NCI-H526 (cell line): ENCODE measurements around the gene C2.
"Not testable (repeated sequence)": the region's sequence is repeated elsewhere in the genome, so short reads cannot be mapped to it uniquely, and the experiment has no call there.

ENCODE experiments used
- DNase-seq, 2 experiments: peaks; one replicate each; lab custom pipeline; 2025; lab: John Stamatoyannopoulos, UW

C2 gene

DNA sequence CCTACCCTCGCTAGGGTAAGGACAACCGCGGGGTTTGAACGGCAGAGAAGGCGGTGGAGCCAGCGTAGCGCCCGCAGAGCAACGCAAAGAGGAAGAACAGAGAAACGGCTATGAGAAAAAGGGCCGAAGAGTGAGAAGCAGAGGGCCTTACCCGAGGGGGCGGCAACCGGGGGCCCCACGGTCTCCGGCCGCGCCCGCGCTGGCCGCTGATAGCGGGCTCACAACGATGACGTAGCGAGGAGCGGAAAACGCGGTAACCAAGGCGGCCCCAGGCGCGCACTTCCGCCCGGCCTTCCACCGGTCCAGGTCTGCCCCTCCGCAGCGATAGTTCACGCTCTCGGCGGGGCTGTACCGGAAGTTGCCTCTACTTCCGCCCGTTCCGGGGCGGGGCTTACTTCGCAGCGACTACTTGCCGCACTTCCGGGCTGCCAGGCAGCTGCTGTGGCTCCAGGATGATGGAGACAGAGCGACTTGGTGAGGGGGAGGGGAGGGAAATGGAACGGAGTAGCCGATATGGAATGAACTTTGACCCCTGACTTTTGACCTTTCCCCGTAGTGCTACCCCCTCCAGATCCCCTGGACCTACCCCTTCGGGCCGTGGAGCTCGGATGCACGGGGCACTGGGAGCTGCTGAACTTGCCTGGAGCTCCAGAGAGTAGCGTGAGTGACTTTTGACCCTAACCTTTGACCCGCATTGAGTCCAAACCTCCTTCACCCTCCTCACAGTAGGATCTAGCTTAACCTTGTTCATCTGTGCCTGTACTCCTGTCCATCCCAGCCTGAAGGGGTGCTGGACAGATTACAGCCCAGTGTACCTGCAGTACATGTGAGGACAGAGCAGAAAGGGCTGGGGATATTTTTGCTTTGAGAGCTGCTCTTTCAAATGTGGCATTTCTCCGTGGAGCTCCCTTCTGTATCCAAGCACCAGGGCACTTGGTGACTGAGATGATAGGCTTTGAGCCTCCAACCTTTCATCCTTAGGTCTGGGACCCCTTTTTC, 31.5 kb downstream of the C2 start, which contains the start of the genes NELFE and SKIC2:
Gene NELFE (minus strand): TSS at position 231 of the 999 bp plus-strand sequence. CDS start 525 bp downstream, outside the sequence.
Gene SKIC2 (plus strand): TSS at position 435 of the 999 bp plus-strand sequence. CDS start 18 bp downstream, at position 453.
- peak; percentile 93 to 98 for DNase-seq

DNA sequence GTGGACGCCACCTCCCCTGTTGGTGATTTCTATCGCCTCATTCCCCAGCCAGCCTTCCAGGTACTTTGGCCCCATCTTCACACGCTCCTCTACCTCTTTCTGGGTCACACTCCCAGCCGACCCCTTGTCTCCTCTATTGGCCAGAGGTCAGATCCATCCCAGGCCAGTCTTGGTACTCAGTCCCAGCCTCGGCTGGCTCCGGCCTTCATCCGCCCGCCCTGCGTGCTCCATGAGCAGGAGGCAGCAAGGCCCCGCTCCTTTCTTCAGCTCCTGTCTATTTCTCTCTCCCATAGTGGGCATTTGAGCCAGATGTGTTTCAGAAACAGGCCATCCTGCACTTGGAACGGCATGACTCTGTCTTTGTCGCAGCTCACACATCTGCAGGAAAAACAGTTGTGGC, 34.1 kb downstream of the C2 start:
- no peak for DNase-seq

DNA sequence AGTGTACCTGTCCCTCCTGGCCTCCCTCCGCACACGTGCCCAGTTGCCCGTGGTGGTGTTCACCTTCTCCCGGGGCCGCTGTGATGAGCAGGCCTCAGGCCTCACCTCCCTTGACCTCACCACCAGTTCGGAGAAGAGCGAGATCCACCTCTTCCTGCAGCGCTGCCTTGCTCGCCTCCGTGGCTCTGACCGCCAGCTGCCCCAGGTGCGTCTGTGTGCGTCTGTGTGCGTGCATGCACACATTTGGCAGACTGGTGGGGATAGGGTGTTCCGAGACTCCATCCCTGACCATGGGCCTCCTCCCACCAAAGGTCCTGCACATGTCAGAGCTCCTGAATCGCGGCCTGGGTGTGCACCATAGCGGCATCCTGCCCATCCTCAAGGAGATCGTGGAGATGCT, 36.4 kb downstream of the C2 start:
- no peak for DNase-seq

DNA sequence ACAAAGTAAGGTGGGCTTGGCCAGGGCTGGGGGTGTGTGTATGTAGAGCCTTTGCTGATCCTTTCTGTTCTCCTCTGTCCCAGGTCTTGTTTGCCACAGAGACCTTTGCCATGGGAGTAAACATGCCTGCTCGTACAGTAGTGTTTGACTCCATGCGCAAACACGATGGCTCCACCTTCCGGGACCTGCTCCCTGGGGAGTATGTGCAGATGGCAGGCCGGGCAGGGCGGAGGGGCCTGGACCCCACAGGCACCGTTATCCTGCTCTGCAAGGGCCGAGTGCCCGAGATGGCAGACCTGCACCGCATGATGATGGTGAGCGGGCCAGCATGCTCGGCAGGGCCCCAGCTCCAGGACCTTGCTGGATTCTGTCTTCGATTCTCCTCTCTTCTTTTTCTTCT, 38.2 kb downstream of the C2 start:
- DNase-seq: no peak

DNA sequence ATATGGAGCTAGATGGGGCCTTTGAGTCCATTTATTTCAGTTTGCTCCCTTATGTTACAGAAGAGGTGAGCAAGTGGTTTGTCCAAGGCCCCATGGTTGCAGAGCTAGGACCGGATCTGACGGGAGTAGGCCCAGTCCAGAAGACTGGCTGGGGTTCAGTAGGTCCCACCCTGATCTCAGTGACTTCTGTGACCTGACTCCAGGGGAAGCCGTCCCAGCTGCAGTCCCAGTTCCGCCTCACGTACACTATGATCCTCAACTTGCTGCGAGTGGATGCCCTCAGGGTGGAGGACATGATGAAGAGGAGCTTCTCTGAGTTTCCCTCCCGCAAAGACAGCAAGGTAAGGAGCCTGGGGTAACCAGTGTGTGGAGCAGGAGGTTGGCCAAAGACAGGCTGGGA, 39.0 kb downstream of the C2 start:
- no peak for DNase-seq

DNA sequence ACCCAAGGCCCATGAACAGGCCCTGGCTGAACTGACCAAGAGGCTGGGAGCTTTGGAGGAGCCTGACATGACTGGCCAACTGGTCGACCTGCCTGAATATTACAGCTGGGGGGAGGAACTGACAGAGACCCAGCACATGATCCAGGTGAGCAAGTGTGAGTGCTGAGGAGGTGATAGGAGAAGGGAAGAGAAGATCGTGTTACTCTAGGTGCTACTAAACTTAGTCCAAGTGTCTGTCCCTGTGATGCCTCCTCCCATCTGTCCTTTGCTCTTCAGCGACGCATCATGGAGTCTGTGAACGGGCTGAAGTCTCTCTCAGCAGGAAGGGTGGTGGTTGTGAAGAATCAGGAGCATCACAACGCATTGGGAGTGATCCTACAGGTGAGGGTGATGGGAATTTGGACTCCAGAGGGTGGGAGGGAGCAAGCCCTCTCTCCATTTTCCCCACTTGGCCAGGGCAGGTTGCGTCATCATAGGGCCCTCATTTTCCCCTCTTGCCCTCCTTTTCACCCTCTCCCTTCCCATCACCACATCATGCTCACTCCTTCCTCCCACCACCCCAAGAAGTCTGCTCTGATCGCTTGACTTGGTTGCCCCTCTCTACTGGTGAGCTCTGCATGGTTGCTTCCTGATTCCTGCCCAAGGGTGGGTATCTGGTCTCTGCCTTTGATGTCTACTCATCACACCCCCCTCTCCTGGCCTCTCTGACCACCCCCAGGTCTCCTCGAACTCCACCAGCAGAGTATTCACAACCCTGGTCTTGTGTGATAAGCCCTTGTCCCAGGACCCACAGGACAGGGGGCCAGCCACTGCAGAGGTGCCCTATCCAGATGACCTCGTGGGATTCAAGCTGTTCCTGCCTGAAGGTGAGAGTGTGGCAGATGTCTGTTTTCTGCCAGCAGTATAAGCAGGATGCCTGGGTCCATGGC, 39.7 kb downstream of the C2 start:
- no peak for DNase-seq

DNA sequence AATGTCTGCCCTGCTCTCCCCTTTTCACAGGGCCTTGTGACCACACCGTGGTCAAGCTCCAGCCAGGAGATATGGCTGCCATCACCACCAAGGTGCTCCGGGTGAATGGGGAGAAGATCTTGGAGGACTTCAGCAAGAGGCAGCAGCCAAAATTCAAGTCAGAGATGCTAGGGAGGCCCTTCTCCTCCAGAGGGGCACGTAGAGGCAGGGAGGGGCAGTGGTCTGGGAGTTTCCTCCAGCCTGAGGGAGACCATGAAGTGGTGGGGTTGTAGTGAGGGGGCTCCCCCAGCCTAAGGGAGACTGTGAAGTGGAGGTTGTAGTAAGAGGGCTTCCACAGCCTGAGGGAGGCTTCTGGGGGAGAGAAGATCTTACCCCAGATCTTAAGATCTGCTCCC, 40.4 kb downstream of the C2 start:
- DNase-seq: no peak

DNA sequence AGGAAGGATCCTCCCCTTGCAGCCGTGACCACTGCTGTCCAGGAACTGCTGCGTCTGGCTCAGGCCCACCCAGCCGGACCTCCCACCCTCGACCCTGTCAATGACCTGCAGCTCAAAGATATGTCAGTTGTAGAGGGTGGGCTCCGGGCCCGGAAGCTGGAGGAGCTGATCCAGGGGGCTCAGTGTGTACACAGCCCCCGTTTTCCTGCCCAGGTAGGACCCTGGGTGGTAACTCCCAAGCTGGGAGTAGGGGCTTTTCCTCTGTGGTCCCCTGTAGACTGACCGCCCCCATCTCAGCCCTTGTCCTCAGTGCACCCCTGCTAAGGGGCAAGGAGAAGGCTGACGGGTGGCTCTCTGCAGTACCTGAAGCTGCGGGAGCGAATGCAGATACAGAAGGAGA, 40.8 kb downstream of the C2 start:
- no peak for DNase-seq

DNA sequence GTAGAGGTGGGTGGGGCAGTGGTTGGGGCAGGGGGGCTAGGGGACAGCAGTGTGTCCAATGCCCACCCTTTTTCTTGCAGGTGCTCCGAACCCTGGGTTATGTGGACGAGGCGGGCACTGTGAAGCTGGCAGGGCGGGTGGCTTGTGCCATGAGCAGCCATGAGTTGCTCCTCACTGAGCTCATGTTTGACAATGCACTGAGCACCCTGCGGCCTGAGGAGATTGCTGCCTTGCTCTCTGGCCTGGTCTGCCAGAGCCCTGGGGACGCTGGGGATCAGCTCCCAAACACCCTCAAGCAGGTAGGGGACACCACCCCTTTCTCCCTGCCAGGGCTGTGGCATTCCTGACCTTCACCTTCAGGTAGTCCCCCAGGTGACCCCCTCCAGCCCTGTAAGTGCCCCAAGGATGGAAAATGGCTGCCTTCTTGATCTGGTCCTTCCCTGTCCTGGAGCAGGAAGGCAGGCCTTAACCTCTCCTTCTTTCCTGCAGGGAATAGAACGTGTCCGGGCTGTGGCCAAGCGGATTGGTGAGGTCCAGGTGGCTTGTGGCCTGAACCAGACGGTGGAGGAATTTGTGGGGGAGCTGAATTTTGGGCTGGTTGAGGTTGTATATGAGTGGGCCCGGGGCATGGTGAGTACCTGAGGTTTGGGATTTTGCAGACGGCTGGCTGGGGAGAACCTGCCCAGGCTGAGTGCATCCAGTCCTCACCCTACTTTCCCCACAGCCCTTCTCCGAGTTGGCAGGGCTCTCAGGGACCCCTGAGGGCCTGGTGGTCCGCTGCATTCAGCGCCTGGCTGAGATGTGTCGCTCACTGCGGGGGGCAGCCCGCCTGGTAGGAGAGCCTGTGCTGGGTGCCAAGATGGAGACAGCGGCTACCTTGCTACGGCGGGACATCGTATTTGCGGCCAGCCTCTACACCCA, 41.5 kb downstream of the C2 start:
- DNase-seq: no peak

DNA sequence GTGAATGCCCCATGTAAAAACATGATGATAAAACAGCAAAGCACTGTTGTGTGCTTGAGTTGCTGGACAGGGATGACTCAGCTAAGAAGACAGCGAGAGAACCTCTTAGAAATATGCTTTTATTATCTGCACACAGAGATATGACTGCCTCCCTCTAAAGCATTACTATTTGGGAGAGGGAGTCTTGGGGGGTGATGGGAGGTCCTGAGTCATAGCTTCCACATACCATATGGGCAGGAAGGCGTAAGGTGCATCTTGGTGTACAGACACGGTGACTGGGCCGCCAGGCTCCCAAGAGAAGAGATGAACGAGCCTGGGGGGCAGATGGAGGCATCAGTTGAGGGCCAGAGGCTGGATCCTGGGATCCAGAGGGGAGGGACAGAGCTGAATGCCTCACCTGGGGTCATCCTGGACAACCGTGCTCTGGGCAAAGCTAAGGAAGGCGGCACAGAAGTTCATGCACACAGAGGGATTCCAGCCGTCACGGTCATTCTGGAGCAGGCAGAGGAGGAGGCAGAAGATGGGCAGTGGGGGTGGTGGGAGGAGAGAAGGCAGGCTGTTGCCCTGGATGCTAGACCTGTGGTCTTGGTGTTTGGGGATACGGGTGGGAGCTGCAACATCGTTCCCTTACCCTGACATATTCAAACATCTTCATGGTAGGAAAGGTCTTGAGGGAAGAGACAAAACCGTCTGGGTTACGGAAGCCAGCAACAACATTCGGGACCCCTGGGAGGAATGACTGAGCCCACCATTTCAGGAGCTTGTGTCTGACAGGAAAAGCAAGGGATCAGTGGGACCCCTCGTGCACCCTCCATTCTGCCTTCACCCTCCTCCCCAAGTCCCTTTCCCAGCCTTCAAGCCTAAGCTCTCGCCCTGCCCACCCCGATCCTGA, 42.4 kb downstream of the C2 start:
- no peak for DNase-seq

DNA sequence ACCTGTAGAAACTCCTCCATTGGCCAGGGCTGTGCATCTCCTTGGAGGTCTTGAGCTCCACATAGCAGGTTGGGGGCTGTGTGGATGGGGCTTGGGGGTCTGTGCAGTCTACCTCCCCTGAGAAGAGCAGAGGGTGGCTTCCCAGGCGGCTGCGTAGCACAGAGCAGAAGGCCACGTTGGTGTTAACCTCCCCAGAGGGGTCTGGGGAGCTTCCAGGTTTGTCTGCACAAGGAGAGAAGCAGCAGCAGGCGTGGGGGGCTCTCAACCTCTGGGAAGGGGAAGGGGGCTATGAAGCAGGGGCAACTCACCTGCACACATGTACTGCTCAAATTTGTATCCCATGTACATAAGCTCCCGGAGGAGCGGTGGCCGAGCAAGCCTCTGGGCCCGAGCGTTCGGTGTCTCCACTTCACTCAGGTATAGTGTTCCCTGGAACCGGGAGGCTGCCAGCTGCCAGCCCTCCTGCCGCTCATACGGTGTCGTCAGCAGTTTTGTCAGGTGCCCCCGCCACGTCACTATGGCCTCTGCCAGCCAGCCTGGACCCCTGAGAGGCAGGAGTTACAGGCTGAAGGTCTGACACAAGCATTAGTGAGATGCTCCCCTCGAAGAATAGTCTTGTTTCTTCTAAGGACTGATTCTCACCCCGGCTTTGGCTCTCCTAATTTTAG, 43.2 kb downstream of the C2 start:
- peak; percentile 18 to 39 for DNase-seq

DNA sequence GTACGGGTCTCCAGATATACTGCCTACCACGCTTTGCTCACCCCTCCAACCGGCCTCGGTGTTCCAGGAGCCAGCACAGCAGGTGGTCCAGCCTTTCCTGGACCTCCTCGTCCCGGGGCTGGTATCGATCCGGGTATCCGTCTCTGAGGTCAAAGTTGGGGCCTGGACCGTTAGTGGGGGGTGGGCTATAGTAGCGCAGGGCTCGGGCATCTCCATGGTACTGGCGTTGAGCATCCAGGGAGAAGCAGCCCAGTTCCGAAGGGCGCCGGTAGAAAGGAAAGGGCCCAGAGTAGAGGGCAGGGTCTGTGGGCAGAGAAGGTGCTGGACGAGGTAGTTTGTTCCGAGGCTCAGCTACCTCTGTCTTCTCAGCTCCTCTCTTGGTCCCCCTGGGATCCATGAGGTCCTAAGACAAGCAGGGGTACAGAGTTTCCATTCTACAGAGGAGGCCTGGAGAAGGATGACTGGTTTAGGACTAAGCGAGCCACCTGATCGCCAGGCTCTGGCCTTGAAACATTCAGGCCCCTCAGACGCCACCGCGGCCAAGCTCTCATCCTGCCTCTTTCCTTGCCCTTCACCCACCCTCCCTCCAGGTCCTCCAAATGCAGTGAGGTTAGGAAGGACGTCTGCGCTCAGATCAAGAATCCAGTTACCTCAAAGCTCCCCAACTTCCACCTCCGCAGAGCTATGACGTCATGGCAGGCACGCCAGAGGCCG, 43.9 kb downstream of the C2 start:
- DNase-seq: no peak

DNA sequence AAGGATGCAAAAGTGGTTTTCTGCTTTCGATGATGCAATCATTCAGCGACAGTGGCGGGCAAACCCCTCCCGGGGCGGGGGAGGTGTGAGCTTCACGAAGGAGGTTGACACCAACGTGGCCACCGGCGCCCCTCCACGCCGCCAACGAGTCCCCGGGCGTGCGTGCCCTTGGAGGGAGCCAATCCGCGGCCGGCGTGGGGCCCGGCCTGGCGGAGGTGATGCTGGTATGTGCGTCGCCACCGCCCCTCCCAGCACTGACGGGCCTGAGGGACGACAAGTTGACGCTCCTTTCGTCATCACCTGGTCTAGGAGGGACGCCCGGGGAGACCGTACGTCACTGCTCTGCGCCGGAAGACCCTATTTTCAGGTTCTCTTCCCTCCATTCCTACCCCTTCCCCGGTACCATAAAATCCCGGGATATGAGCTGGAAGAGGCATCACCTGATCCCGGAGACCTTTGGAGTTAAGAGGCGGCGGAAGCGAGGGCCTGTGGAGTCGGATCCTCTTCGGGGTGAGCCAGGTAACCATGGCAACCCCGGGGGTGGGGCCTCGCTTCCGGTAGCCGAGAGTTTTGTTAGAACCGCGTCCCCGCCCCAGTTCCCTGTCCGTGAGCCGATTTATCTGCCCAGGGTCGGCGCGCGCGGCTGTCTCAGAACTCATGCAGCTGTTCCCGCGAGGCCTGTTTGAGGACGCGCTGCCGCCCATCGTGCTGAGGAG, 44.6 kb downstream of the C2 start, which contains the start of gene DXO:
Gene DXO (minus strand): TSS at position 146 of the 716 bp plus-strand sequence. CDS start 463 bp downstream, outside the sequence.
- peak; percentile 97 to 98 for DNase-seq

DNA sequence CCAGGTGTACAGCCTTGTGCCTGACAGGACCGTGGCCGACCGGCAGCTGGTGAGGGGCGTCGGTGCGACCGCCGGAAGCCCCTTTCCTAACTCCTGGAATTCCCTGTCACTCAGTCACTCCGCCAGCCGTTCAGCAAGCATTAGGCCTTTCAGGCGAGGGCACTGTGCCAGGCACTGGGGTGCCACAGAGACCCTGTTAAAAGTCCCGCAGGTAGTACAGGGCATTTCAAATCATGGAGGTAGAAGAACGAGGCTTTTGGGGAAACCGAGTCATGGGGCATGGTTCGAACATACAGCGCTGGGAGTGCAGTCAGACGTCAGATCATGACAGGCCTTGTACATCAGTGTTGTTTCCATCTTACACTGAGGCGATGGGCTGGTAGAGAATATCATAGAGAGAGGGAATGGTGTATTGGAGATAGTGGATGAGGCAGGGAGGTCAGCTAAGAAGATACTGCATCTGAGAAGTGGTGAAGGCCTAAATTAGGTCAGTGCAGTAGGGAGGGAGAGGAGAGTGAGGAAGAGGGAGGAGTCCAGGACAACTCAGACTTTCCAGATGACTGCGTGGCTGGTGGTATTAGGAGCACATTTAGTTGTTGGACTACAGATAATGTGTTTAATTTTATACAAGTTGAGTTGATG, 45.3 kb downstream of the C2 start:
- DNase-seq: no peak

DNA sequence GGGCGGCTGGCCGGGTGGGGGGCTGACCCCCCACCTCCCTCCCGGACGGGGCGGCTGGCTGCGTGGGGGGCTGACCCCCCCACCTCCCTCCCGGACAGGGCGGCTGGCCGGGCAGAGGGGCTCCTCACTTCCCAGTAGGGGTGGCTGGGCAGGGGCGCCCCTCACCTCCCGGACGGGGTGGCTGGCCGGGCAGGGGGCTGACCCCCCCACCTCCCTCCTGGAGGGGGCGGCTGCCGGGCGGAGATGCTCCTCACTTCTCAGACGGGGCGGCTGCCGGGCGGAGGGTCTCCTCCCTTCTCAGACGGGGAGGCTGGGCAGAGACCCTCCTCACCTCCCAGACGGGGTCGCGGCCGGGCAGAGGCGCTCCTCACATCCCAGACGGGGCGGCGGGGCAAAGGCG, 48.5 kb downstream of the C2 start:
- DNase-seq: not testable (repeated sequence)

DNA sequence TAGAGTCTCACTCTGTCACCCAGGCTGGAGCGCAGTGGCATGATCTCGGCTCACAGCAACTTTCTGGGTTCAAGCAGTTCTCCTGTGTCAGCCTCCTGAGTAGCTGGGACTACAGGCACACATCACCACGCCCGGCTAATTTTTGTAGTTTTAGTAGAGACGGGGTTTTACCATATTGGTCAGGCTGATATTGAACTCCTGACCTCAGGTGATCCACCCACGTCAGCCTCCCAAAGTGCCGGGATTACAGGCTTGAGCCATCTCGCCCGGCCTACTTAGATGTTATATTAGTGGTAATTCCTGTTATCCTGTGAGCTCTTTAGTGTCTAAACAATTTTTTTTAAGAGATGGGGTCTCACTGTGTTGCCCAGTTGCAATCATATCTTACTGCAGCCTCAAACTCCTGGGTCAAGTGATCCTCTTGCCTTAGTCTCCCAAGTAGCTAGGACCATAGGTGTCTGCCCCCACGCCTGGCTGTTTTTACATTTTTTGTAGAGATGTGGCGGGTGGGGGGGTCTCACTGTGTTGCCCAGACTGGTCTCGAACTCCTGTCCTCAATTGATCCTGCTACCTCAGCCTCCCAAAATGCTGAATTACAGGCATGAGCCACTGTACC, 50.4 kb downstream of the C2 start:
- DNase-seq: no peak

DNA sequence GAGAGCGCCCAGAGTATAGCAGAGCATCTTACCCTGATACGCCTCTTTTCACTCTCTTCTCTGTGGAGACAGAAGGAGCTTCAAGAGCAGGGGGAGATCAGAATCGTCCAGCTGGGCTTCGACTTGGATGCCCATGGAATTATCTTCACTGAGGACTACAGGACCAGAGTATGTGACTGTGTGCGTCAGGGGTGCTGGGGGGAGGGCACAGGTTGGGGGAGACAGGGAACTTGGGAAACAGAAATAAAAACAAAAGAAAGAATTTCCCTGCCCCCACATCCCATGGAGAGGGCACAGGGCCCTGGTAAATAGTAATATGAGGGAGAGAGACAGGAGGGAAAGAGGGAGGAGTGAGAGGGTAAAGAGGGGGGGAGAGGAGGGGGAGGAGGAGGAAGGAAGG, 51.3 kb downstream of the C2 start:
- no peak for DNase-seq
